GM12892 (cell line): ENCODE results near the gene DHX9.

Experiments used
- POLR2A ChIP-seq: IDR thresholded peaks from 2 replicates; pipeline ENCODE4 v1.6.1; 2011; ENCODE audit warnings: low read depth, low read length, control low read depth
- POLR2AphosphoS5 ChIP-seq: IDR thresholded peaks from 2 replicates; pipeline ENCODE4 v1.6.1; 2011; ENCODE audit warnings: low read depth, low read length, control low read depth
- TAF1 ChIP-seq: IDR thresholded peaks from 2 replicates; pipeline ENCODE4 v1.6.1; 2011; ENCODE audit warnings: low read depth, mild to moderate bottlenecking, control low read depth, low read length, borderline replicate concordance

DNA sequence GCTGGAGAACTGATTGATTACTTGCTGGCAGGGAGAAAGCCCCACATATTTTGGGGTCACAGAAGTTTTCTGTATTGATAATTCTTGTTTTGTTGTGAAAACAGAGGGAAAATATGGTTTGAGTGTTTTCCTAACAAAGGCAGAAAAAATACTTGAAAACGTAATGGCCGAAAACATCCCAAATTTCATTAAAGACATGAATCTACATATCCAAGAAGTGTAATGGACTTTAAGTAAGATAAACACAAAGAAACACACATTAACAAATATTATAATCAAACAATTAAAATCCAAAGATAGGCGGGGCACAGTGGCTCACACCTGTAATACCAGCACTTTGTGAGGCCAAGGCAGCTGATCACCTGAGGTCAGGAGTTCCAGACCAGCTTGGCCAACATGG lies 74.3 kb downstream of the DHX9 start:
- TF ChIP-seq POLR2A (no peak), POLR2AphosphoS5 (no peak), TAF1 (no peak)
